Measurements from ENCODE around the gene FAM216B.

- no peak for TF ChIP-seq CTCF (IDR thresholded peaks at IDR 0.05; ENCODE audit: low read length)
- TF ChIP-seq EZH2 (IDR thresholded peaks at IDR 0.05; ENCODE audit: borderline replicate concordance, low read length) = no peak
Measured at GRCh38 chr13:42757678-42758420, 23.5 kb upstream of the FAM216B start.

Data from OCI-LY1 (cell line).